ENCODE data around the gene SULT1E1.

The SULT1E1 gene

GRCh38 chr4:69876071-69876470 lies 16.1 kb upstream of the SULT1E1 start:
- no peak overlapping the region for H3K4me3 ChIP-seq (ENCODE audit: low read depth, low read length)
- no peaks in the 10 kb centered on the region for H3K4me1 ChIP-seq (ENCODE audit: control insufficient read depth, insufficient read depth, low read length)
- H3K9ac ChIP-seq (ENCODE audit: low read depth, low read length) = no peak overlapping the region
- H3K36me3 ChIP-seq (ENCODE audit: control insufficient read depth, insufficient read depth, low read length) = no peaks in the 10 kb centered on the region
- H3K9me3 ChIP-seq (ENCODE audit: control insufficient read depth, insufficient read depth, low read length) = no peaks in the 10 kb centered on the region
- H3K27ac ChIP-seq (ENCODE audit: low read depth, low read length) = no peak overlapping the region
- no peaks in the 10 kb centered on the region for H3K27me3 ChIP-seq (ENCODE audit: control insufficient read depth, insufficient read depth, low read length)

- Histone ChIP-seq H3K27me3 (ENCODE audit: control insufficient read depth, insufficient read depth, low read length) (no peaks in the 10 kb centered on the region), H3K9ac (ENCODE audit: low read depth, low read length) (no peak overlapping the region), H3K9me3 (ENCODE audit: control insufficient read depth, insufficient read depth, low read length) (no peaks in the 10 kb centered on the region), H3K27ac (ENCODE audit: low read depth, low read length) (no peak overlapping the region), H3K4me1 (ENCODE audit: control insufficient read depth, insufficient read depth, low read length) (no peaks in the 10 kb centered on the region), H3K36me3 (ENCODE audit: control insufficient read depth, insufficient read depth, low read length) (no peaks in the 10 kb centered on the region), H3K4me3 (ENCODE audit: low read depth, low read length) (no peak overlapping the region)
Observed at GRCh38 chr4:69875576-69875975, 15.6 kb upstream of the SULT1E1 start.

- H3K4me3 ChIP-seq (ENCODE audit: low read depth, low read length) = no peak overlapping the region
- H3K27me3 ChIP-seq (ENCODE audit: control insufficient read depth, insufficient read depth, low read length) = no peaks in the 10 kb centered on the region
- no peaks in the 10 kb centered on the region for H3K36me3 ChIP-seq (ENCODE audit: control insufficient read depth, insufficient read depth, low read length)
- H3K9me3 ChIP-seq (ENCODE audit: control insufficient read depth, insufficient read depth, low read length) = no peaks in the 10 kb centered on the region
- no peak overlapping the region for H3K27ac ChIP-seq (ENCODE audit: low read depth, low read length)
- no peaks in the 10 kb centered on the region for H3K4me1 ChIP-seq (ENCODE audit: control insufficient read depth, insufficient read depth, low read length)
- H3K9ac ChIP-seq (ENCODE audit: low read depth, low read length) = no peak overlapping the region
Observed at GRCh38 chr4:69874507-69874906, 14.6 kb upstream of the SULT1E1 start.

- Histone ChIP-seq H3K9ac (ENCODE audit: low read depth, low read length) (no peak overlapping the region), H3K4me1 (ENCODE audit: control insufficient read depth, insufficient read depth, low read length) (peaks cover 4% of the 10 kb centered on the region; the same call in 1 of the 2 replicates), H3K9me3 (ENCODE audit: control insufficient read depth, insufficient read depth, low read length) (no peaks in the 10 kb centered on the region), H3K36me3 (ENCODE audit: control insufficient read depth, insufficient read depth, low read length) (no peaks in the 10 kb centered on the region), H3K4me3 (ENCODE audit: low read depth, low read length) (no peak overlapping the region), H3K27ac (ENCODE audit: low read depth, low read length) (no peak overlapping the region), H3K27me3 (ENCODE audit: control insufficient read depth, insufficient read depth, low read length) (no peaks in the 10 kb centered on the region)
Observed at GRCh38 chr4:69861756-69862155, 1.8 kb upstream of the SULT1E1 start.

- no peak overlapping the region for H3K27ac ChIP-seq (ENCODE audit: low read depth, low read length)
- no peak overlapping the region for H3K4me3 ChIP-seq (ENCODE audit: low read depth, low read length)
- no peak overlapping the region for H3K9ac ChIP-seq (ENCODE audit: low read depth, low read length)
- no peaks in the 10 kb centered on the region for H3K9me3 ChIP-seq (ENCODE audit: control insufficient read depth, insufficient read depth, low read length)
- H3K4me1 ChIP-seq (ENCODE audit: control insufficient read depth, insufficient read depth, low read length) = peaks cover 4% of the 10 kb centered on the region; the same call in 1 of the 2 replicates
- H3K27me3 ChIP-seq (ENCODE audit: control insufficient read depth, insufficient read depth, low read length) = no peaks in the 10 kb centered on the region
- no peaks in the 10 kb centered on the region for H3K36me3 ChIP-seq (ENCODE audit: control insufficient read depth, insufficient read depth, low read length)
Observed at GRCh38 chr4:69860521-69861298, 765 bp upstream of the SULT1E1 start.

- no peak overlapping the region for H3K27ac ChIP-seq (ENCODE audit: low read depth, low read length)
- no peaks in the 10 kb centered on the region for H3K27me3 ChIP-seq (ENCODE audit: control insufficient read depth, insufficient read depth, low read length)
- no peak overlapping the region for H3K4me3 ChIP-seq (ENCODE audit: low read depth, low read length)
- peaks cover 4% of the 10 kb centered on the region; the same call in 1 of the 2 replicates for H3K4me1 ChIP-seq (ENCODE audit: control insufficient read depth, insufficient read depth, low read length)
- no peak overlapping the region for H3K9ac ChIP-seq (ENCODE audit: low read depth, low read length)
- H3K9me3 ChIP-seq (ENCODE audit: control insufficient read depth, insufficient read depth, low read length) = no peaks in the 10 kb centered on the region
- H3K36me3 ChIP-seq (ENCODE audit: control insufficient read depth, insufficient read depth, low read length) = no peaks in the 10 kb centered on the region
Observed at GRCh38 chr4:69859140-69859685, 732 bp downstream of the SULT1E1 start.

- H3K27ac ChIP-seq (ENCODE audit: low read depth, low read length) = no peak overlapping the region
- no peak overlapping the region for H3K9ac ChIP-seq (ENCODE audit: low read depth, low read length)
- H3K9me3 ChIP-seq (ENCODE audit: control insufficient read depth, insufficient read depth, low read length) = no peaks in the 10 kb centered on the region
- H3K4me1 ChIP-seq (ENCODE audit: control insufficient read depth, insufficient read depth, low read length) = peaks cover 4% of the 10 kb centered on the region; the same call in 1 of the 2 replicates
- no peak overlapping the region for H3K4me3 ChIP-seq (ENCODE audit: low read depth, low read length)
- no peaks in the 10 kb centered on the region for H3K27me3 ChIP-seq (ENCODE audit: control insufficient read depth, insufficient read depth, low read length)
- H3K36me3 ChIP-seq (ENCODE audit: control insufficient read depth, insufficient read depth, low read length) = no peaks in the 10 kb centered on the region
Observed at GRCh38 chr4:69858690-69859089, 1.3 kb downstream of the SULT1E1 start.

GRCh38 chr4:69855822-69856221 lies 4.1 kb downstream of the SULT1E1 start:
- Histone ChIP-seq H3K27ac (ENCODE audit: low read depth, low read length) (no peak overlapping the region), H3K4me1 (ENCODE audit: control insufficient read depth, insufficient read depth, low read length) (peaks cover 4% of the 10 kb centered on the region; the same call in 1 of the 2 replicates), H3K36me3 (ENCODE audit: control insufficient read depth, insufficient read depth, low read length) (no peaks in the 10 kb centered on the region), H3K9ac (ENCODE audit: low read depth, low read length) (no peak overlapping the region), H3K9me3 (ENCODE audit: control insufficient read depth, insufficient read depth, low read length) (no peaks in the 10 kb centered on the region), H3K4me3 (ENCODE audit: low read depth, low read length) (no peak overlapping the region), H3K27me3 (ENCODE audit: control insufficient read depth, insufficient read depth, low read length) (no peaks in the 10 kb centered on the region)

- H3K36me3 ChIP-seq (ENCODE audit: control insufficient read depth, insufficient read depth, low read length) = no peaks in the 10 kb centered on the region
- no peak overlapping the region for H3K27ac ChIP-seq (ENCODE audit: low read depth, low read length)
- H3K4me3 ChIP-seq (ENCODE audit: low read depth, low read length) = no peak overlapping the region
- no peaks in the 10 kb centered on the region for H3K9me3 ChIP-seq (ENCODE audit: control insufficient read depth, insufficient read depth, low read length)
- H3K9ac ChIP-seq (ENCODE audit: low read depth, low read length) = no peak overlapping the region
- no peaks in the 10 kb centered on the region for H3K4me1 ChIP-seq (ENCODE audit: control insufficient read depth, insufficient read depth, low read length)
- H3K27me3 ChIP-seq (ENCODE audit: control insufficient read depth, insufficient read depth, low read length) = no peaks in the 10 kb centered on the region
Observed at GRCh38 chr4:69849969-69850368, 10.0 kb downstream of the SULT1E1 start.

- Histone ChIP-seq H3K4me1 (ENCODE audit: control insufficient read depth, insufficient read depth, low read length) (no peaks in the 10 kb centered on the region), H3K27me3 (ENCODE audit: control insufficient read depth, insufficient read depth, low read length) (no peaks in the 10 kb centered on the region), H3K4me3 (ENCODE audit: low read depth, low read length) (no peak overlapping the region), H3K27ac (ENCODE audit: low read depth, low read length) (no peak overlapping the region), H3K9ac (ENCODE audit: low read depth, low read length) (no peak overlapping the region), H3K36me3 (ENCODE audit: control insufficient read depth, insufficient read depth, low read length) (no peaks in the 10 kb centered on the region), H3K9me3 (ENCODE audit: control insufficient read depth, insufficient read depth, low read length) (no peaks in the 10 kb centered on the region)
Observed at GRCh38 chr4:69849297-69849696, 10.6 kb downstream of the SULT1E1 start.

GRCh38 chr4:69848028-69848427 lies 11.9 kb downstream of the SULT1E1 start:
- Histone ChIP-seq H3K27ac (ENCODE audit: low read depth, low read length) (no peak overlapping the region), H3K4me1 (ENCODE audit: control insufficient read depth, insufficient read depth, low read length) (no peaks in the 10 kb centered on the region), H3K27me3 (ENCODE audit: control insufficient read depth, insufficient read depth, low read length) (no peaks in the 10 kb centered on the region), H3K9me3 (ENCODE audit: control insufficient read depth, insufficient read depth, low read length) (no peaks in the 10 kb centered on the region), H3K9ac (ENCODE audit: low read depth, low read length) (no peak overlapping the region), H3K4me3 (ENCODE audit: low read depth, low read length) (no peak overlapping the region), H3K36me3 (ENCODE audit: control insufficient read depth, insufficient read depth, low read length) (no peaks in the 10 kb centered on the region)
